Measurements from ENCODE around the gene TIMM21.

The TIMM21 gene

DNA sequence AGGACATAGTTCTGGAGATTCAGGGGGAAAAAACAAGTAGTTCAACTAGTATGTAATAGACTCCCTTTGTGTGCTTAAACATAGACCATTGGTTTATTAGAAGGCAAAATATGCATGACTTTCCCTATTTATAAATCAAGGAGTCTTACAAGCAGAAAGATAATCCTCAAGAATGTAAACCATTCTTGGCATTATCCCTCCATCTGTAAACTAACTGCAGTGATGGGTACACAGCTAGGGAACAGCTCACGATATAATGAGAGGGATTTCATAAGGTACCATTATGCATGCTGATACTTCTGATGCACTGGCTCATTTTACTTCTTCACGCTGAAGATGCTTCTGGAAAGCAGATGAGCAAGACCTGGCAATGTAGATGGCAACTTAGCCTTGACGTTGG lies 1.6 kb upstream of the TIMM21 start:
- no peak for DNase-seq (ENCODE audit: low read depth in 2 of 2, low spot score in 1 of 2)

DNA sequence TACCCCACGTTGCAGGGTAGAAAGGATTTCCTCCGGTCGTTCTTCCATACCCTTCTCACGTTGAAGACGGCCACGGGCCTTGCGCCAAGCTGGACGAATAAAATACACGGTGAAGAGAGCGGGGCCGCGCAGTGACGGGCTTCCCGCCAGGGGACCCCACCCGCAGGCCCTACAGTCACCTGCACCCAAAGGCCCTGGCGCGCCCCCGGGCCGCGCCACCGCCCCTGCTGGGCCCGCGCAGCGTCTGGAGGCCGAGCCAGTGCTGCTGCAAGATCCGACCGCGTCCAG lies 888 bp upstream of the TIMM21 start:
- DNase-seq (ENCODE audit: low read depth in 2 of 2, low spot score in 1 of 2), result no peak

DNA sequence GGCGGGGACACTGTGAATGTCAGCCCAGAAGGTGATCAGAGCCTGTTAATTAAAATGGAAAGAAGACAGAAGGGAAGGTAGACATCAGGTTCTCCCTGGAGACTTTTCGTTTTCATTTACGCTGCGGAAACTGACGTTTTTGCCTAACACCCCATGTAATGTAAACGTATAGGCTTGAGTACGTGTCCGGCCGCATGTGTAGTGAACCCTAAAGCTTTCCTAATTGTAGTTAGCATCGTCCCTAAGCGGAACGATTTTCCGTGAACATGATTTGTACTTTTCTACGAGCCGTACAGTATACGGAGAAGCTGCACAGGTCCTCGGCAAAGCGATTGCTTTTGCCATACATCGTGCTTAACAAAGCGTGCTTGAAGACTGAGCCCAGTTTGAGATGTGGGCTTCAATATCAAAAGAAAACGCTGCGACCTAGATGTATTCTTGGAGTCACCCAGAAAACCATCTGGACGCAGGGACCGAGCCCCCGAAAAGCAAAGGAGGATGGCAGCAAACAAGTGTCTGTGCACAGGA lies 284 bp downstream of the TIMM21 start:
- no peak for DNase-seq (ENCODE audit: low read depth in 2 of 2, low spot score in 1 of 2)

DNA sequence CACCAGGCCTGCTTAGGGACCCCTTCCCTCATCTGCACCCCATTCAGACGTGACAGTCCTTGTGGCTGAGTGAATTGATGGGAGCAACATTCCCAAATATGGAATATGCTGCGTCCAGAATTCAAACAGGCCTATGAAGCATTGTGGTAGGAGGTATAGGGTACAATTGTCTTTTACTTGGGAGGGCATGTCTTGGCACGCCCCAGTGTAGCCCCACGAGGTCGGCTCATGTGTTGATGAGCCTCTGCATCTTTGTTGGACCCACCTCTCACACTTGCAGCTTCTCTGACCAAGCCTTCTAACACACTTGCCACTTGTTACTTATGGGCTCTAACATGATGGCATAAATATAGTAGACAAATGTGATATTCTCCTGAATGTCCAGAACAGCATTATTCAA lies 1.6 kb downstream of the TIMM21 start:
- DNase-seq (ENCODE audit: low read depth in 2 of 2, low spot score in 1 of 2), result no peak

DNA sequence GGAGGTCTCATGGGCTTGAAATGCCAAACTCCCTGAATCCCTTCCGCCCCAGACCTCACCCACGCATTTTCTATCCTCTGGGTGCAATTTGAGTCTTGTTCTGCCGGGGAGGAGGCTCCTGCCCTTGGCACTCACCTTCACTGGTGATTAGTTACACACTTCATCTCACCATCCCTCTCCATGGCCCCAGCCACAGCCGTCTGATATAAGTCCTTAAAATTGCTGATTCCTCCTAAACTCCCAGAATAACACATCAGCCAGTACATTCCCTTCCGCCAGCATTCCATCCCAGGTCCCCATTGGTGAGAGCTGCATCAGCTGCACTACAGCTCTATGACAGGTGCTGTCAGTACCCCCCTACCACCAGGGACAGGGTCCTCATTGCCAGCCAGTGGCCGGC lies 3.9 kb downstream of the TIMM21 start:
- no peak for DNase-seq (ENCODE audit: low read depth in 2 of 2, low spot score in 1 of 2)

DNA sequence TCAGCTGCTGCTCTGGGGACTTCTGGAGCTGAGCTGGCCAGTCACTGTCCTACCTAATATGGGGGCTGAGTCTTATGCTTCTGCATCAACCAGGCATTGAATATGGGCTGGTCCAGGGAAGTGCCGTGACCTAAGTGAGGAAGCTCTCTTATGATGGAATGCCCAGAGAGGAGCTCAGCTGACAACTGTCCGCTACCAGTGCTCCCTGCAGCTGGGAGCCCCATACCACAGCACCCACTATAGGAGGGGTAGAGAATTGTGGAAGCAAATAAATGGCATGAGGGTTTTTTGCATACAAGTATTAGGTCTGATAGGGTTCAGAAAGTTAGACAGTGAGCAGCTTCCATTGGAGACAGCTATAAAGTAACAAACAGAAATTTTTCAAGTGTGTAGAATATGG lies 4.5 kb downstream of the TIMM21 start:
- DNase-seq (ENCODE audit: low read depth in 2 of 2, low spot score in 1 of 2), result no peak

DNA sequence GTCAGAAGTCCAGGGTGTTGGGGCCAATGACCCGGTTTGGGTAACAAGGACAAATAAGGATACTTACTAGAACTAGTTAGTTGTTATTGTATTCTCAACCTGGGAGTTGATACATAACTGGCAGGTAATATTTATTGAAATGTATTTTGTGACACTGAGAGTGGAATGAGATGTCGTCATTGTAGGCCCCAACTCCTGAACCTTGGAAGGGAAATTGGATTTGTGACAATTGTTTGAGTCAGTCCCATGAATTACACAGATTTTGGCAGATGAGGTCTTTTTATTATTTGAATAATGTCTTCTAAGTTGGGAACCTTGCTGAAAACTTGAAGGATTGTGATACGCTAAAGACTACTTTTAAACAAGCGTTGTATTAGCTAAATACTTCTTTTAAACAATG lies 5.1 kb downstream of the TIMM21 start:
- no peak for DNase-seq (ENCODE audit: low read depth in 2 of 2, low spot score in 1 of 2)

DNA sequence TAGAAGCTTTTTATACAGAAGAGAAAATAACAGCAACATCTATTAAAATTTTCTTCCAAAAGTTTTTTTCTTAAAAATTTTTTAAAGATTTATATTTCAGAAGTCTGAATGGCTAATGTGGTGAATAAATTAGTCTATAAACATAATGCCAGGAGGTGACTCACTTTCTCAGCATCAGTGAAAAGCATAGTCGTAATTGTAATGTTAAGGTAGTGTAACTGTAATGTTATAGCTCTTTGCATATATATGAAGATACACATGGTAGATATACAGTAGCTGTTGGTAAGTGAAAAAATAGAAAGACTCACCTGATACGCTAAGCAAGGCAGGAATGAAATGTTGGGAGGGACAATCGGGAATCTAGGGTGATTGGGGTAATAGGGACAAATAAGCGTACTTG lies 5.5 kb downstream of the TIMM21 start:
- no peak for DNase-seq (ENCODE audit: low read depth in 2 of 2, low spot score in 1 of 2)

DNA sequence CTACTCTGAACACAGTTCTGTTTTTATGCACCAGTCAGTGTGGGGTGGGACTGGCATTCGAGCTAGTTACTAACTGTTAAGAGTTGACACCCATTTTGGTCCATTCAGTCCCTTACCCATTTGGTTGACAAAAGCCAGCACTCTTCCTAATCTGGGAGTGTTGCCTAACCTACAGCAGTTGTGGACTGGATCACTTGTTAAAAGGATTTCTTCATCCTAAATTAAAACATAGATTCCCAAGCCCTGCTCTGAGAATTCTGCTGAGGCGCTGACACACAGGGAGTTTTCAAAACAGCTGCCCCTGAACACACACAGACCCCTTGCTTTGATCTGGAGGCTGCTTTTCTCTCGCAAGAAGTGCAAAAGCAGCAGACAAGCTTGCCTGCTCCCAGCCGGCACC lies 6.4 kb downstream of the TIMM21 start:
- DNase-seq (ENCODE audit: low read depth in 2 of 2, low spot score in 1 of 2), result no peak

DNA sequence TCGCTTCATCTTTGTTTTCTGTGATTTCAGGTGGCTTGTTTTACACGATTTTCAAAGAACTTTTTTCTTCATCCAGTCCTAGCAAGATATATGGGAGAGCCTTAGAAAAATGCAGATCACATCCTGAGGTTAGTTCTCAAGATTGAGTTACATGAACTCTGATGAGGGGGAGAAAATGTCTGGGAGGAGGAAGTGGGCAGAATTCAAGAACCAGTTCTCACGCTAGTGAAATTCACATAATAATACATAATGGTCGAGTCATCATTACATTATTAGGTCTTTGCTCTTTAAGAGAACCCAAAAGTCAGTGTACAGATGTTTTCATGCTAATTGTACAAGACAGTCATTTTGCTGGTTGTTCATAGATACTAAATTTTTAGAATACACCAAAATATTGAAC lies 7.0 kb downstream of the TIMM21 start:
- no peak for DNase-seq (ENCODE audit: low read depth in 2 of 2, low spot score in 1 of 2)

DNA sequence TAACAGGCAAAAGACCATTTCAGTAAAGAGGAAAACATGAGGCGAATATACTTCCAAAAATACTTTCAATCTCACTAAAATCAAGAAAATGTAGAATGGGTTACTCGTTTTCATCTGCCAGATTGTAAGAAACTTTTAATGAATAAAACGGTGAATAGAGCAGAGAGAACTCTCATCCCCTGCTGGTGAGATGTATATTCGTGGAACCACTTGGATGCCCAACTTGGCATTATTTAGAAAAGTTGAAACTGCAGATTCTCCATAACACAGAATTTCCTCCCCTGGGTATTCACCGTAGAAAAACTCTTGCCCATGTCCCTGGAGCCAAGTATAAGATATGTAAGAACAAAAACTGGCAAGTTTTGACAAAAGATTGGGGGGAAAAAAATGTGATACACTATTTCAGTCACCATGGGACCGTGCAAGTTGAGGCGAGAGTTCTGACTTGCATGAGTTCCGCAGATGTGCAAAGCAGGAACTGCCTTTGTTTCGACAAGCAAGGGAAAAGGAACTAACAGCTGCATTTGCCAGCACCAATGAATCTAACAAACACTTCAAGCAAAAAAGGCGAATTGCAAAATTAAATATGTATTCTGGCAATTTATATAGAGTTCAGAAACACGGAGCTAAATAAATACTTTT lies 14.8 kb downstream of the TIMM21 start:
- DNase-seq (ENCODE audit: low read depth in 2 of 2, low spot score in 1 of 2), result no peak

DNA sequence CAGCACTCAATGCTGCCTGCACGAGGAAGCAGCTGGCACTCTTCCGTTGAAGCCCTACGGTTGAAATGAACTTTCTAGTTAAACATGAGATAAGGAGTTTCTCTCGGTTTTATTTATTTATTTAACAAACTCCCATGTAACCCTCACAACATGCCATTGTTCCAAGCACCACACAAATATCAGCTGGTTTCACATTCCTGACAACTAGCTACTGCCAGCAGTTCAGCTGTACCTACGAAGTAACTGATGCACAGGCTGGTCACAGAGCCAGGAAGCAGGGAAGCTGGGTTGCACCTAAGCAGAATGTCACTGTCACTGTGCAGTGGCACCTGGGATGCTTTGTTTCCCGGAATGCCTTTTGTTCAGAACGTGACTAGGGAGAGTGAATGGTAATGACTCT lies 18.1 kb downstream of the TIMM21 start:
- no peak for DNase-seq (ENCODE audit: low read depth in 2 of 2, low spot score in 1 of 2)

DNA sequence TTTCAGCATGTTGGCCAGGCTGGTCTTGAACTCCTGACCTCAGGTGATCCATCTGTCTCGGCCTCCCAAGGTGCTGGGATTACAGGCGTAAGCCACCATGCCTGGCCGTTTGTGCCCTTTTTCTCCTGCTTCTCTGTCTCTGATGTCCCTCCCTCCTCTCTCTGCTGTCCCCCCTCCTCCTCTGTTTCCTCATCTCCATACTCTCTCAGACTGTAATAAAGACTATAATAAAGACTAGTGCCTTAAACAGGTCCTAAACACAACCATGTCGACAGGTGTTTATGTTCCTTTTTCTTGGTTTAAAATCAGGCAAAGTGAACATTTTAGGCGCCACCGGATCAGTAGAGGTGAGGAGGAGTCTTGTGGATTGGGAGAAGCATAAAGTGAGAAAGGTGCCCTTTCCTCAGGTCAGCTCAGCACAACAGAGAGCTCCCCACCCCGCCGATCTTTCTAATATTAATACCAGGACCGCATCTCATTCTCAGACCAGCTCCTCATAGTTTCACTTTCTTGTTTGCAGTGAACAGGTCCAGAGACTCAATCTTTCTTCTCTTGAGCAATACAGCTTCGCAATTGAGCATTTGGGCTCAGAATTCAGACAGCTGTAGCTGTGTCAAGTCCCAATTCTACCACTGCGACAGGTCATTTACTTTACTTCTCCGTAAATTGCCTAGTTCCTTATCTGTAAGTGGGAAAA lies 23.7 kb downstream of the TIMM21 start:
- DNase-seq (ENCODE audit: low read depth in 2 of 2, low spot score in 1 of 2), result no peak

DNA sequence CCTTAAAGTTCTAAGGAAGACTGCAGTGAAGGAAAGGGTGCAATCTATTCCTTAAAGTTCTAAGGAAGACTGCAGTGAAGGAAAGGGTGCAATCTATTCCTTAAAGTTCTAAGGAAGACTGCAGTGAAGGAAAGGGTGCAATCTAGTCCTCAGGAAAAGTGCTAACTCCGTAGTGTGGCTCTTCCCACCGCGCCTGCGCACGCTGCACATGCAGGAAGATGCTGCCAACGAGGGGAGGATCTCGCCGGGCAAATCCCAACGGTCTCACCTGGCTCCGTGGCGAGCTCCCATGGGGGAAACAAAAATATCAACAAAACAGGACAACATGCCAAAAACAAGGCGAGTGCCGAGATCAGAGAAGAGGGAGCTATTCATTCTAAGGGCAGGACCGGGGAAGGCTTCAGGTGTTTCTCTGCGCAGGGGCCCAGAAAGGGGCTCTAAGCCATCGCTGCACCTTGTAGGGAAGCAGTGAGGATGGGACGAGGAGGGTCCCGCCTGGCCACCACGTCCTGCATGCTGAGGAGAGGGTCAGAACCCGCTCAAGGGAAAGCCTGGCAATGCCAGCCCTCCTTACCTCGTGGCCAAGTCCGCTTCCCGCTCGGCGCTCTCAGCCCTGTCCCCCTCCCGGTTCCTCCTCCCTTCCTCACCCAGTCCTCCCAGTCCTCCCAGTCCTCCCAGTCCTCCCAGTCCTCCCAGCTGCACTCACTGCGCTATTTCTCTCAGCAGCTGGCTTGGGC lies 24.5 kb downstream of the TIMM21 start:
- DNase-seq (ENCODE audit: low read depth in 2 of 2, low spot score in 1 of 2), result no peak

DNA sequence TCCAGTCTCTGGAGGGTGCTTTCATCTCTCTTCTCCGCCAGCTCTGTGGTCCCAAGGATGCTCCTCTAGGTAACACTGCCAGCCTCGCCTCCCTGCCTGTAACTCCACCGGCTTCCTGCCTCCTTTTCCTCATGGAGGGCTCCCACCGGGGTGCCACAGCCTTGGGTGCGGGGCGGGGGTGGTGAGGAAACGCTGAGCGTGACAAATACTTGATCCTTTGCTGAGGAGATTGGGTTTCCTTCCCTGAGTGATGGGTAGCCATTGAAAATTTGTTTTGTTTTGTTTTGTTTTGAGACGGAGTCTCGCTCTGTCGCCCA lies 25.1 kb downstream of the TIMM21 start:
- DNase-seq (ENCODE audit: low read depth in 2 of 2, low spot score in 1 of 2), result no peak

DNA sequence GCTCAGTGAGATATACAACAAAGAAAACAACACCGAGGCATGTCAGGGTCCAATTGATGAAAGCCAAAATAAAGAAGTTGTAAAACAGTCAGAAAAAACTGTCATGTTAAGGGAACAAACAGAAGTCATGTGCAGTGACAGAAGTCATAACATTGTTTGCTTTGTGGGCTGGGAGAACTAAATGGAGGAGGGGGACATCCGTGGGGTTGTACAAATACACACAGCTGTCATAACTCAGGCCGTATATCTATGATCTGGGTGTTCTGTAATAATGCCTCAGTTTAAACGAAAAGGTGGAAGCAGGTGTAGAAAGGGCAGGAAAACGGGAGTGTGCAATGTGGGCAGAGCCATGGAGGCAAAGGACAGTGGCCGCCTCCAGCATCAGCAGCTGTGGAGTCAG lies 27.3 kb downstream of the TIMM21 start:
- no peak for DNase-seq (ENCODE audit: low read depth in 2 of 2, low spot score in 1 of 2)

DNA sequence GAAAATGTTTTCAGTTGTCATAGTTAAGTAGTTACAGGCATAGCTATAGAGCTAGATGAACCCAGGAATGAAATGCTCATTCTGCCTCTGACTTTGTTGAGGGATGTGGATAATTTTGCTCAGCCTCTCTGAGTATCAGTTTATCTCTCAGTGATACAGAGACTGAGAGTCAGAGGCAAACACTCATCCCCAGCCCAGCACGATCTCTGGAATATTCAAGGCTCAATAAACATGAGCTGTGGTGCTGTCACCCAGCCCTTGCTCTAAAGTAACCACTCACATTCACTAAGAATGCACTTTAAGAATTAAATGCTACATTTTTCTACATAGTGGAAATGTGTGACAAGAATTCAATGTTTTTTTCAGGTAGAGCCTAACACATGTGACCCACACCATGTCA lies 30.6 kb downstream of the TIMM21 start:
- no peak for DNase-seq (ENCODE audit: low read depth in 2 of 2, low spot score in 1 of 2)

DNA sequence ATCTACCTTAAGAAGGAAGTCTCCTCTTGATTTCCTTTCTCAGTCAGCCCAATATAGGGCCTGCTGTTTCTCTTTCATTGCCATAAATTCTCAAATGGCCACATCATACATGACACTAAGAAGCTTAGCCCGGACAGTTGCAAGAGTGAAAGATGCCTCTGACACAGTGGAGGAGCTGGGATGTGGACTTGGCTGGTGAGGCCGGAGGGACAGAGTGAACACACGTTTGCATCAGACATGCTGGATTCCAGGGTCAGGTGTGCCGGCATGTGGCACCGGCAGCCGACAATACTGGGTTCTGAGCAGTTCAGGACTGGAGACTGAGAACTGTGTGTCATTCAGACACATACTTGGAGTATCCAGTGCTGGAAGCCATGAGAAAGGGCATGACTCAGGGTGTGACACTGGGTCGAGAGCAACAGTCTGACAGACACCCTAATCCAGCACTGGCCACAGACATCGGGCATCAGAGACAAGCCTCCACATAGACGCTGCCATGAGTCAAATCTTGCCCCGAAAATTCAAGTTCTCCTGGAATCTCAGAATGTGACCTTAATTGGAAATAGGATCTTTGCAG lies 31.4 kb downstream of the TIMM21 start:
- DNase-seq (ENCODE audit: low read depth in 2 of 2, low spot score in 1 of 2), result no peak

DNA sequence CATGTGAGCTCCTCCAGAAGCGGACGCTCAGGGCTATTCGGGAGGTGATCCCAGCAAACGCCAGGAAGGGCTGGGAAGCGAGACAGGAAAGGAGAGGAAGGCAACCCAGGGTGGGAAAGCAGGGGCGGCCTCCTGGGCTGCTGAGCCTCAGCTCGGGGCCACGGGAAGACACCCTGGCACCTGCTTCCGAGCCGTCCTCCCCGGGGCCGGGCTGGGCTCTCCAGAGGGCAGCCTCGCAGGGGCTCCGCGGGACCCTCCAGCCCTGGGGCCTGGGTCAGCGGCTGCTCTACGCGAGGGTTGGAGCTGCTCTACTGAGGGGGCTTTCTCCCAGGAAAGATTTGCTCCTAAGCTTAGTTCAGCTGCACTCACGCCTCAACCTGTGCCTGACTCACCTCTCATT lies 34.0 kb downstream of the TIMM21 start:
- no peak for DNase-seq (ENCODE audit: low read depth in 2 of 2, low spot score in 1 of 2)

DNA sequence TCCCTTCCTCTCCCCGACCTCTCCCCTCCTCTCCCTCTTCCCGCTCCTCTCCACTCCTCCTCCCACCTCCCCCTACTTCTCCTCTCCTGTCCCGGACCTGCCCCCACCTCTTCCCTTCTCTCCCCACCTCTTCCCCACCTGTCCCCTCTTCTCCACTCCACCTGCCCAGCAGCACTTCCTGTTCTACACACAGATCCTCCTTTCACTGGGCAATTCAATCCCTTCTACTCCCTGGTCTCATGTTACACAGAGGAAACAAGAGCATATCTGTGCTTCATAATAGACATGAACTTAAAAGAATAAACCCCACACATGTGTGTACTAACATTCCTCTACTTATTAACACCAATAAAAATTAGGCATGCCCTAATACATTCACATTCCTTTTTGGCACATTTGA lies 34.8 kb downstream of the TIMM21 start:
- no peak for DNase-seq (ENCODE audit: low read depth in 2 of 2, low spot score in 1 of 2)

DNA sequence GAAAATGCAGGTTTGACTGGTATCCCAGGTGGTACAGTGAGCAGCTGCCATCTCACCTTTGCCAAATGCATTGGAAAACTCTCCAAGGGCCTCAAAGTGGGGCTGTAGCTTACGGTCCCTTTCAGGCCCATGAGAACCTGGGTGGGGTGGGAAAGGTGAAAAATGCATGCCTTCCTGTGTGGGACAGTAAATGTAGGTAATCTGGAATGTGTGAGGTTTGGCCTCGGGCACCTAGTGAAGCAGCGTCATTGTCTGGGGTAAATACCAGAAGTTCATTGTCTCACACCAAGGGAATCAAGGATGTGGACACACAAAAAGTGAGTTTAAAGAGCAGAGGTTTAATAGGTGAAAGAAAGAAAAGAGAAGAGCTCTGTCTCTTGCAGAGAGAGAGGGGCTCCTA lies 36.6 kb downstream of the TIMM21 start:
- DNase-seq (ENCODE audit: low read depth in 2 of 2, low spot score in 1 of 2), result no peak

DNA sequence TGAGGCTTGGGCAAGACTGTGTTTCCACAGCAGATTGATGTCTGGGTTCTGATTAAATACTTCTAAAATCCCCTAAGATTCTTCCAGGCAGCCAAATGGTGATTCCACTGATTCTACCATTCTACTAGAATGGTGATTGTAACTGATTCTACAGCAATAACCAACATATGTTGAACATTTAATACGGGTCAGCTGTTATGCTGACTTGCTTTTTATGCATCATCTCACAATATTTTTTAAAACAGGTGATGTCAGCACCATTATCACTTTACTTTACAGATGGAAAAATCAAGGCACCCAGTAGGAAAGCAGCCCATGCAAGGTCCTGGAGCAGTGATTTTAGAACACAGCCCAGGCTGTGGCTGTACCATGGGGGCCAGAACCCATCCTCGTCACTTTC lies 37.5 kb downstream of the TIMM21 start:
- no peak for DNase-seq (ENCODE audit: low read depth in 2 of 2, low spot score in 1 of 2)
